CD14-positive monocyte (primary cell): Measurements from ENCODE around the gene BSDC1. TPM values are rescaled to one million over a fixed set of nuclear protein-coding genes. Genes with fewer than 3 reads are reported as not detected.

Experiments
- DNase-seq, 3 donors: peaks; one replicate each; pipeline ENCODE4 v3.0.0-alpha.2; 2011 to 2022
- H2AFZ ChIP-seq: 2 replicates; pipeline ENCODE4 v1.6.0; 2012; ENCODE audit warnings: mild to moderate bottlenecking, low read depth, low read length, inconsistent platforms; ENCODE audit not compliant: insufficient read depth, poor library complexity, severe bottlenecking
- H3K27ac ChIP-seq, 2 donors: 1 replicate in 1 of 2; 2 replicates in 1 of 2; pipeline ENCODE4 v1.5.1; 2012 to 2013; ENCODE audit warnings: low read length in 2 of 2, control low read depth in 1 of 2, inconsistent platforms in 1 of 2, low read depth in 1 of 2, mild to moderate bottlenecking in 1 of 2
- H3K27me3 ChIP-seq, 2 donors: one replicate each; pipeline versions ENCODE4 v1.6.0 to v1.6.1; 2011 to 2013; ENCODE audit warnings: low read length in 2 of 2; ENCODE audit not compliant: control insufficient read depth in 2 of 2, insufficient read depth in 2 of 2
- H3K36me3 ChIP-seq, 2 donors: replicated peaks in 1 of 2; 1 replicate in 1 of 2; 2 replicates in 1 of 2; pipeline versions ENCODE4 v1.5.1 to v1.6.1; 2012 to 2013; ENCODE audit warnings: low read length in 2 of 2, control low read depth in 1 of 2, inconsistent platforms in 1 of 2, mild to moderate bottlenecking in 1 of 2; ENCODE audit not compliant: insufficient read depth in 2 of 2, control insufficient read depth in 1 of 2
- H3K4me1 ChIP-seq, 2 donors: 1 replicate in 1 of 2; 2 replicates in 1 of 2; pipeline versions ENCODE4 v1.5.1 to v1.6.1; 2012 to 2013; ENCODE audit warnings: low read length in 2 of 2, control low read depth in 1 of 2, inconsistent platforms in 1 of 2, mild to moderate bottlenecking in 1 of 2, moderate library complexity in 1 of 2; ENCODE audit not compliant: insufficient read depth in 2 of 2, control insufficient read depth in 1 of 2
- H3K4me2 ChIP-seq: replicated peaks from 2 replicates; pipeline ENCODE3; 2012; ENCODE audit warnings: low read length, moderate library complexity, mild to moderate bottlenecking; ENCODE audit not compliant: poor library complexity, severe bottlenecking; ENCODE audit errors: extremely low read depth
- H3K4me3 ChIP-seq, 3 experiments: fragments of 200-600 bp in 1 of 3; sonication (generic) in 1 of 3; replicated peaks in 1 of 3; 1 replicate in 2 of 3; 2 replicates in 1 of 3; pipeline ENCODE4 v1.5.1; 2011 to 2013; ENCODE audit warnings: low read length in 3 of 3, mild to moderate bottlenecking in 3 of 3, control low read depth in 2 of 3, low read depth in 2 of 3, inconsistent platforms in 1 of 3, moderate library complexity in 1 of 3
- H3K79me2 ChIP-seq: 2 replicates; pipeline ENCODE4 v1.6.0; 2012; ENCODE audit warnings: mild to moderate bottlenecking, control low read depth, inconsistent platforms, low read length, moderate library complexity; ENCODE audit not compliant: insufficient read depth
- H3K9ac ChIP-seq: 2 replicates; pipeline ENCODE4 v1.6.0; 2017; ENCODE audit warnings: low read length, mild to moderate bottlenecking; ENCODE audit not compliant: insufficient read depth, poor library complexity, severe bottlenecking
- H3K9me3 ChIP-seq, 2 donors: replicated peaks in 1 of 2; 1 replicate in 1 of 2; 2 replicates in 1 of 2; pipeline versions ENCODE4 v1.5.1 to v1.6.1; 2012 to 2013; ENCODE audit warnings: low read length in 2 of 2, control low read depth in 1 of 2; ENCODE audit not compliant: control insufficient read depth in 1 of 2, insufficient read depth in 1 of 2
- H4K20me1 ChIP-seq: 2 replicates; pipeline ENCODE4 v1.6.0; 2012; ENCODE audit warnings: mild to moderate bottlenecking, low read length, control low read depth, moderate library complexity; ENCODE audit not compliant: insufficient read depth
- H3K27ac Mint-ChIP-seq, 7 donors: one replicate each; pipeline ENCODE4 v1.8.0; 2020; ENCODE audit warnings: mild to moderate bottlenecking in 7 of 7, mixed read lengths in 7 of 7, moderate library complexity in 6 of 7, inconsistent platforms in 2 of 7
- H3K27me3 Mint-ChIP-seq, 3 donors: one replicate each; pipeline ENCODE4 v1.8.0; 2021 to 2022; ENCODE audit warnings: low read depth in 3 of 3, mild to moderate bottlenecking in 3 of 3, mixed read lengths in 3 of 3, moderate library complexity in 3 of 3, inconsistent platforms in 1 of 3
- H3K36me3 Mint-ChIP-seq, 2 donors: one replicate each; pipeline ENCODE4 v1.8.0; 2020; ENCODE audit warnings: mixed read lengths in 2 of 2, inconsistent platforms in 1 of 2, mild to moderate bottlenecking in 1 of 2
- H3K4me1 Mint-ChIP-seq: one replicate; pipeline ENCODE4 v1.8.0; 2020; ENCODE audit warnings: mild to moderate bottlenecking, mixed read lengths
- H3K4me3 Mint-ChIP-seq, 2 donors: one replicate each; pipeline ENCODE4 v1.8.0; 2020; ENCODE audit warnings: mild to moderate bottlenecking in 2 of 2, mixed read lengths in 2 of 2, moderate library complexity in 1 of 2
- H3K9me3 Mint-ChIP-seq, 7 donors: one replicate each; pipeline ENCODE4 v1.8.0; 2020 to 2022; ENCODE audit warnings: mixed read lengths in 7 of 7, mild to moderate bottlenecking in 6 of 7, moderate library complexity in 6 of 7, inconsistent platforms in 2 of 7
- WGBS: methylation state at CpG from one replicate; pipeline ENCODE4 v1.1.5; 2013; ENCODE audit warnings: missing lambda C conversion rate; ENCODE audit not compliant: insufficient coverage; 5-methylcytosine and 5-hydroxymethylcytosine counted together
- intact Hi-C, 2 donors: fragments of 100-400 bp; cut with micrococcal nuclease; formaldehyde crosslinking; loops; one replicate each; pipeline versions ENCODE4 v1.15.0 to v1.15.1; 2023
- polyA plus RNA-seq, 3 donors: library from polyadenylated mRNA; depleted of rRNA in 1 of 3; unstranded in 2 of 3; stranded (reverse) in 1 of 3; fragments of 300-500 nt in 2 of 3; fragments of >200 nt in 1 of 3; fragmentation: Illumina TruSeq in 2 of 3; gene quantifications; 1 replicate in 2 of 3; 2 replicates in 1 of 3; pipeline ENCODE4 v1.2.3, GENCODE V29; 2012 to 2021
- TF ChIP-seq, protein P1 (sequence below): fragments of 200-600 bp; IDR thresholded peaks from one replicate; pipeline ENCODE4 v1.8.0; 2022; ENCODE audit warnings: antibody characterized with exemption, mild to moderate bottlenecking

Gene BSDC1
- polyA plus RNA-seq, 3 donors: 19.0 to 42.4 (median 23.7) TPM

DNA sequence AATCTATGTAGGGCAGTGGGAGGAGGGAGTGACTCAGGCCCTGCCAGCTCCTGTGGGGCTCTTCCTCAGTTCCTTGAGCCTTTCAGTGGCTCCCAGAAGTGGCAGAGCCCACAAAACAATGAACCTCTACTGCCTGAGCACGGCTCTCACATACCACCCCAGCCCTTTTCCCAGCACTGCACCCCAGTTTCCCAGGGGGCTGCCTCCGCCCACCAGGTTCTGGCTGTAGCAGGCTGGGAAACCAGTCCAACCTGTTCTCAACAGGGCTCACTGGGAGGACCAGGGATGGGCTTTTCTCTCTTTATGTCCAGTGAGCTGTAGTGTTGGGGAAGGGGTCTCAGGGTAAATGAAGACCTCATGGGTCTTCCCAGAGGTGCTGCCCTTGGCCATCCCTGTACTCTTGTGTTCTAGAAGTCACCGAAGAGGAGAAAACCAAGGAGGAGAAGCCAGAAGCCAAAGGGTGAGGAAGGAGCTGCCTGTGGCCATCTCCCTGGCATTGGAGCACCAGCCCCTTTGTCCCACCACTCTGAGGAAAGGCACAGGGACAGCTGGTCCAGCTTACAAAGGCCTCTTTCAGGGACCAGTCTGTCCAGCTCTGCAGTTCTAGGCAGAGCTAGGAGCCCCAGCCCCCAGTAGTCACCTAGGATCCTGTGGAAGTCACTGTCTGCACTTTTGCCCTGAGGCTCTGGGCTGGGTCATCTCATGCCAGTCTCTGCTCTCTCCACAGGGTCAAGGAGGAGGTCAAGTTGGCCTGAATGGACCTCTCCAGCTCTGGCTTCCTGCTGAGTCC lies 61.8 kb downstream of the BSDC1 start:
- peaks cover 60 to 68% of the 10 kb centered on the region in 2 donors for H3K36me3 ChIP-seq
- no peaks in the 10 kb centered on the region for H3K9me3 ChIP-seq
- peaks cover 21 to 32% of the 10 kb centered on the region in 2 donors for H3K4me1 ChIP-seq
- no peak overlapping the region for H2AFZ ChIP-seq
- H3K27ac ChIP-seq: no peak overlapping the region
- intact Hi-C loops: loop anchor here in 1 of 2 donors (5.0 kb wide), 1 partner anchor 40 kb away; no protein-coding TSS in a partner anchor
- H3K27me3 Mint-ChIP-seq: peaks cover 15 to 22% (median 20%) of the 10 kb centered on the region in 3 donors
- no peak overlapping the region for H3K4me3 Mint-ChIP-seq
- H3K79me2 ChIP-seq: no peaks in the 10 kb centered on the region
- TF ChIP-seq, protein P1, sequence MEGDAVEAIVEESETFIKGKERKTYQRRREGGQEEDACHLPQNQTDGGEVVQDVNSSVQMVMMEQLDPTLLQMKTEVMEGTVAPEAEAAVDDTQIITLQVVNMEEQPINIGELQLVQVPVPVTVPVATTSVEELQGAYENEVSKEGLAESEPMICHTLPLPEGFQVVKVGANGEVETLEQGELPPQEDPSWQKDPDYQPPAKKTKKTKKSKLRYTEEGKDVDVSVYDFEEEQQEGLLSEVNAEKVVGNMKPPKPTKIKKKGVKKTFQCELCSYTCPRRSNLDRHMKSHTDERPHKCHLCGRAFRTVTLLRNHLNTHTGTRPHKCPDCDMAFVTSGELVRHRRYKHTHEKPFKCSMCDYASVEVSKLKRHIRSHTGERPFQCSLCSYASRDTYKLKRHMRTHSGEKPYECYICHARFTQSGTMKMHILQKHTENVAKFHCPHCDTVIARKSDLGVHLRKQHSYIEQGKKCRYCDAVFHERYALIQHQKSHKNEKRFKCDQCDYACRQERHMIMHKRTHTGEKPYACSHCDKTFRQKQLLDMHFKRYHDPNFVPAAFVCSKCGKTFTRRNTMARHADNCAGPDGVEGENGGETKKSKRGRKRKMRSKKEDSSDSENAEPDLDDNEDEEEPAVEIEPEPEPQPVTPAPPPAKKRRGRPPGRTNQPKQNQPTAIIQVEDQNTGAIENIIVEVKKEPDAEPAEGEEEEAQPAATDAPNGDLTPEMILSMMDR: no peak
- peaks cover 7 to 15% of the 10 kb centered on the region in 2 donors for H3K27me3 ChIP-seq
- no peak for DNase-seq
- H4K20me1 ChIP-seq: peaks cover 55% of the 10 kb centered on the region
- H3K36me3 Mint-ChIP-seq: peaks cover 69 to 72% of the 10 kb centered on the region in 2 donors
- peaks cover 23% of the 10 kb centered on the region for H3K4me1 Mint-ChIP-seq
- no peak overlapping the region for H3K4me3 ChIP-seq
- peaks cover 0 to 6% (median 3%) of the 10 kb centered on the region in 7 donors for H3K9me3 Mint-ChIP-seq
- H3K4me2 ChIP-seq: no peak overlapping the region
- 100% methylated on average over 1 of the region's 3 CpGs for WGBS
- H3K27ac Mint-ChIP-seq: no peak overlapping the region
- H3K9ac ChIP-seq: no peak overlapping the region

DNA sequence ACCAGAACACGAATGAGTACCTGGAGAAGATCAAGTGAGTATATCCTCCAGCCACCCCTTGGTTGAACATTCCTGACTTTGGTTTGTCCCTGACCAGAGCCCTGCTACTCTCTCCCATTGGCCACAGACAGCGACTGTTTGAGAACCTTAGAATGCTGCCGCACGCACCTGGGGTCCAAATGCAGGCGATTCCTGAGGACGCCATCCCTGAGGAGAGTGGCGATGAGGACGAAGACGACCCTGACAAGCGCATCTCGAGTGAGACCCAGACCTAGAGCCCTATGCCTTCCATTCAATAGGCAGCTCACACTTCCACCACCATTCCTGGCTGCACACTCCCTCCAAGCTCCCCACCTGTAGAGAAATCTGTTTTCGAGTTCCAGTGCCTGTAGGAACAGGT lies 62.7 kb downstream of the BSDC1 start:
- H3K27me3 Mint-ChIP-seq: peaks cover 15 to 17% (median 17%) of the 10 kb centered on the region in 3 donors
- H3K9ac ChIP-seq: no peak overlapping the region
- no peak for DNase-seq
- H3K4me1 ChIP-seq: peaks cover 12 to 23% of the 10 kb centered on the region in 2 donors
- H3K36me3 Mint-ChIP-seq: peaks cover 78 to 80% of the 10 kb centered on the region in 2 donors
- H3K27me3 ChIP-seq: peaks cover 7 to 15% of the 10 kb centered on the region in 2 donors
- no peak overlapping the region for H3K4me3 ChIP-seq
- no peaks in the 10 kb centered on the region for H3K9me3 ChIP-seq
- TF ChIP-seq, protein P1: no peak
- peaks cover 55% of the 10 kb centered on the region for H4K20me1 ChIP-seq
- 98% methylated on average over 9 of the region's 12 CpGs for WGBS
- H3K4me1 Mint-ChIP-seq: peaks cover 13% of the 10 kb centered on the region
- H3K27ac Mint-ChIP-seq: peak overlapping the region in 1 of 7 donors; percentile 75
- H3K27ac ChIP-seq: no peak overlapping the region
- peaks cover 0 to 6% (median 3%) of the 10 kb centered on the region in 7 donors for H3K9me3 Mint-ChIP-seq
- no peaks in the 10 kb centered on the region for H3K79me2 ChIP-seq
- H3K4me2 ChIP-seq: no peak overlapping the region
- H2AFZ ChIP-seq: no peak overlapping the region
- intact Hi-C loops: loop anchor here in 1 of 2 donors (5.0 kb wide), 1 partner anchor 41 kb away; no protein-coding TSS in a partner anchor
- H3K36me3 ChIP-seq: peaks cover 68 to 77% of the 10 kb centered on the region in 2 donors
- no peak overlapping the region for H3K4me3 Mint-ChIP-seq
